Ishikawa (cell line): ENCODE measurements around the gene FOXQ1.

Source experiments
- CEBPB ChIP-seq: IDR thresholded peaks from 2 replicates; pipeline ENCODE4 v1.6.1; 2012
- CREB1 ChIP-seq: IDR thresholded peaks from 2 replicates; pipeline ENCODE4 v1.6.1; 2012; ENCODE audit warnings: low read depth
- EGR1 ChIP-seq: IDR thresholded peaks from 2 replicates; pipeline ENCODE4 v1.6.1; 2012
- EP300 ChIP-seq: IDR thresholded peaks from 2 replicates; pipeline ENCODE4 v1.6.1; 2012; ENCODE audit warnings: borderline replicate concordance
- FOXM1 ChIP-seq: IDR thresholded peaks from 2 replicates; pipeline ENCODE4 v1.6.1; 2012; ENCODE audit warnings: low read depth, borderline replicate concordance
- MAX ChIP-seq: IDR thresholded peaks from 2 replicates; pipeline ENCODE4 v1.6.1; 2012
- NFIC ChIP-seq: IDR thresholded peaks from 2 replicates; pipeline ENCODE4 v1.6.1; 2012
- RAD21 ChIP-seq: IDR thresholded peaks from 2 replicates; pipeline ENCODE4 v1.6.1; 2012; ENCODE audit warnings: low read depth
- REST ChIP-seq: IDR thresholded peaks from 2 replicates; pipeline ENCODE4 v1.6.1; 2012; ENCODE audit warnings: low read depth, mild to moderate bottlenecking
- TAF1 ChIP-seq: IDR thresholded peaks from 2 replicates; pipeline ENCODE4 v1.6.1; 2012; ENCODE audit warnings: low read depth, mild to moderate bottlenecking
- TCF12 ChIP-seq: IDR thresholded peaks from 2 replicates; pipeline ENCODE4 v1.6.1; 2012; ENCODE audit warnings: low read depth
- TEAD4 ChIP-seq: IDR thresholded peaks from 2 replicates; pipeline ENCODE4 v1.6.1; 2012
- USF1 ChIP-seq: IDR thresholded peaks from 2 replicates; pipeline ENCODE4 v1.6.1; 2012
- YY1 ChIP-seq: IDR thresholded peaks from 2 replicates; pipeline ENCODE4 v1.6.1; 2012; ENCODE audit warnings: low read depth
- ZBTB7A ChIP-seq: IDR thresholded peaks from 2 replicates; pipeline ENCODE4 v1.6.1; 2012; ENCODE audit warnings: low read depth

FOXQ1 gene

GRCh38 chr6:1287103-1287591 lies 24.8 kb upstream of the FOXQ1 start:
- no peak for TF ChIP-seq CEBPB
- no peak for TF ChIP-seq EGR1
- TF ChIP-seq RAD21, result no peak
- TF ChIP-seq EP300, result no peak
- TF ChIP-seq FOXM1, result no peak
- TF ChIP-seq YY1, result no peak
- TF ChIP-seq MAX, result no peak
- TF ChIP-seq REST, result no peak
- TF ChIP-seq TCF12, result no peak
- no peak for TF ChIP-seq TEAD4
- TF ChIP-seq CREB1, result no peak
- TF ChIP-seq ZBTB7A, result no peak
- TF ChIP-seq NFIC, result no peak
- TF ChIP-seq USF1, result no peak
- TF ChIP-seq TAF1, result no peak

GRCh38 chr6:1290086-1290485 lies 21.8 kb upstream of the FOXQ1 start:
- TF ChIP-seq FOXM1 (no peak), TAF1 (no peak), RAD21 (no peak), CEBPB (no peak), NFIC (no peak), REST (no peak), USF1 (no peak), CREB1 (no peak), EGR1 (no peak), TEAD4 (no peak), TCF12 (no peak), EP300 (no peak), MAX (no peak), ZBTB7A (no peak), YY1 (no peak)

- TF ChIP-seq CREB1 (no peak), REST (no peak), NFIC (no peak), FOXM1 (no peak), MAX (no peak), TCF12 (no peak)
These were observed 21.1 kb upstream of the FOXQ1 start for GRCh38 chr6:1290805-1291204.

GRCh38 chr6:1291381-1291780 lies 20.5 kb upstream of the FOXQ1 start:
- no peak for TF ChIP-seq NFIC
- TF ChIP-seq CREB1, result no peak
- TF ChIP-seq CEBPB, result no peak
- no peak for TF ChIP-seq REST
- TF ChIP-seq RAD21, result no peak
- TF ChIP-seq FOXM1, result no peak
- no peak for TF ChIP-seq USF1
